Sigmoid colon (tissue), 7 donors: ENCODE data around the gene UBASH3B. TPM values are rescaled to one million over a fixed set of nuclear protein-coding genes. Genes with fewer than 3 reads are reported as not detected.

Source experiments
- DNase-seq: peaks from one replicate; pipeline ENCODE4 v3.0.0-alpha.2; 2019
- H3K27ac ChIP-seq, 4 donors: fragments of 200-600 bp; sonication (generic); one replicate each; pipeline ENCODE4 v1.5.1; 2016 to 2019; ENCODE audit warnings: mild to moderate bottlenecking in 1 of 4
- H3K27me3 ChIP-seq, 3 donors: fragments of 200-600 bp; sonication (generic); one replicate each; pipeline ENCODE4 v1.5.1; 2019; ENCODE audit warnings: mild to moderate bottlenecking in 1 of 3
- H3K36me3 ChIP-seq, 4 donors: fragments of 200-600 bp; sonication (generic); one replicate each; pipeline ENCODE4 v1.5.1; 2016 to 2019
- H3K4me1 ChIP-seq, 4 donors: fragments of 200-600 bp; sonication (generic); one replicate each; pipeline ENCODE4 v1.5.1; 2017 to 2019
- H3K4me3 ChIP-seq, 4 donors: fragments of 200-600 bp; sonication (generic); one replicate each; pipeline ENCODE4 v1.5.1; 2017 to 2019; ENCODE audit warnings: mild to moderate bottlenecking in 2 of 4, moderate library complexity in 1 of 4
- H3K9me3 ChIP-seq, 4 donors: fragments of 200-600 bp in 3 of 4; sonication (generic) in 3 of 4; one replicate each; pipeline versions ENCODE4 v1.5.1 to v1.6.1; 2013 to 2019
- CTCF ChIP-seq, 4 experiments: fragments of 450-650 bp in 3 of 4; fragments of 200-600 bp in 1 of 4; IDR thresholded peaks; one replicate each; pipeline ENCODE4 v1.5.1; 2016 to 2019; ENCODE audit warnings: antibody characterized with exemption in 4 of 4, mild to moderate bottlenecking in 3 of 4, moderate library complexity in 2 of 4
- EP300 ChIP-seq, 4 donors: sonication (generic); formaldehyde crosslinking; IDR thresholded peaks; one replicate each; pipeline ENCODE4 v1.6.1; 2017; ENCODE audit warnings: antibody characterized with exemption in 4 of 4
- POLR2A ChIP-seq, 2 donors: fragments of 450-650 bp; IDR thresholded peaks; one replicate each; pipeline ENCODE4 v1.6.1; 2016; ENCODE audit warnings: antibody characterized with exemption in 2 of 2, mild to moderate bottlenecking in 2 of 2, moderate library complexity in 2 of 2
- POLR2AphosphoS5 ChIP-seq, 4 donors: sonication (generic); formaldehyde crosslinking; IDR thresholded peaks; one replicate each; pipeline ENCODE4 v1.6.1; 2017; ENCODE audit warnings: antibody characterized with exemption in 4 of 4
- WGBS, 2 donors: extraction: QIAGEN DNeasy Blood & Tissue Kit; methylation state at CpG; one replicate each; pipeline ENCODE4 v1.1.7; 2013; 5-methylcytosine and 5-hydroxymethylcytosine counted together
- intact Hi-C: fragments of 100-400 bp; cut with DNase I; formaldehyde crosslinking; loops from one replicate; pipeline ENCODE4 v1.15.1; 2023
- polyA plus RNA-seq, 3 donors: library from polyadenylated mRNA; stranded (reverse); fragments of 200-250 nt; gene quantifications; one replicate each; pipeline ENCODE4 v1.2.3, GENCODE V29; 2013
- total RNA-seq, 4 donors: library from RNA; depleted of rRNA; stranded (reverse); fragments of >200 nt; gene quantifications; one replicate each; pipeline ENCODE4 v1.1.0, GENCODE V29; 2016
- donor health status: healthy with polysubstance abuse.
- donor health status: Bipolar disorder and iron deficiency.
- donor health status: healthy.

Gene UBASH3B
- total and polyA plus RNA-seq, 7 donors, result 1.4 to 12.9 (median 2.1) TPM

DNA sequence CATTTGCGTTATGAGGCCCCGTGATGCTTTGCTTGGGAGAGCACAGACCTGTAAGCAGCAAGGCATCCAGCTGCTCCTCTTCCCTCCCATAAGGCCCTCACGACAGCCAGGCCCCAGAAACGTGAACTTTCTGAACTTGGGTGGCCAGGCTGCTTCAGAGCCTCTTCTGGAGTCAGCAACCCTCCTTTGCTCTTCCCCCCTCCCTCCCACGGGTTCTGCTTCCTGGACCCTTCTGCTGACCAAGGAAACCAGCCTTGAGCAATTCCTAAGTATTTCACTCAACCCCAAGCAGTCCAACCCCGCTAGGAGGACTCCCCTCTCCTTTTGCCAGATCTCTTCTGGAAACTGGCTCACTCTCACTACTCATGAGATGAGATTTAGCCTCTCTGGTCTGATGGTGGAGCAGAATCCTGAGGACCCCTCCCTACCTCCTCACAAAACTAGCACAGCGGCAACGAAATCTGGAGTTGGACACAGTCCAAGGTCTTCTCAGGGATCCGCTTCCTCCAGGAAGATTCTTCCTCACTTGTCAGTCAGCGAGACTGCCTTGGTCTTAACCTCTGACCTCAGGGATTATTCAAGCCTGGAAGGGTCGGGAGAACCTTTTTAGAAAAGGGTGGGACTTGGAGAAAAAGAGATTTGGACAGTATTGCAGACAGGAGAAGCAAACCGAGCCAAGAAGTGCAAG, 86.2 kb downstream of the UBASH3B start:
- no peaks in the 10 kb centered on the region for H3K36me3 ChIP-seq
- H3K27me3 ChIP-seq, result no peaks in the 10 kb centered on the region
- H3K27ac ChIP-seq, result peak overlapping the region in 3 of 4 donors; percentile 40 to 64 (median 41)
- H3K9me3 ChIP-seq, result no peaks in the 10 kb centered on the region
- intact Hi-C loops, result no loop called here
- 52 to 55% methylated on average over 12 of the region's 12 CpGs for WGBS, 2 donors
- H3K4me3 ChIP-seq, result no peak overlapping the region
- DNase-seq, result peak; percentile 84
- peak in 2 of 4 donors; percentile 25 to 31 for TF ChIP-seq POLR2AphosphoS5 (IDR thresholded peaks at IDR 0.05)
- TF ChIP-seq CTCF (IDR thresholded peaks at IDR 0.05), result no peak
- H3K4me1 ChIP-seq, result peaks cover 0 to 7% (median 5%) of the 10 kb centered on the region in 4 donors

DNA sequence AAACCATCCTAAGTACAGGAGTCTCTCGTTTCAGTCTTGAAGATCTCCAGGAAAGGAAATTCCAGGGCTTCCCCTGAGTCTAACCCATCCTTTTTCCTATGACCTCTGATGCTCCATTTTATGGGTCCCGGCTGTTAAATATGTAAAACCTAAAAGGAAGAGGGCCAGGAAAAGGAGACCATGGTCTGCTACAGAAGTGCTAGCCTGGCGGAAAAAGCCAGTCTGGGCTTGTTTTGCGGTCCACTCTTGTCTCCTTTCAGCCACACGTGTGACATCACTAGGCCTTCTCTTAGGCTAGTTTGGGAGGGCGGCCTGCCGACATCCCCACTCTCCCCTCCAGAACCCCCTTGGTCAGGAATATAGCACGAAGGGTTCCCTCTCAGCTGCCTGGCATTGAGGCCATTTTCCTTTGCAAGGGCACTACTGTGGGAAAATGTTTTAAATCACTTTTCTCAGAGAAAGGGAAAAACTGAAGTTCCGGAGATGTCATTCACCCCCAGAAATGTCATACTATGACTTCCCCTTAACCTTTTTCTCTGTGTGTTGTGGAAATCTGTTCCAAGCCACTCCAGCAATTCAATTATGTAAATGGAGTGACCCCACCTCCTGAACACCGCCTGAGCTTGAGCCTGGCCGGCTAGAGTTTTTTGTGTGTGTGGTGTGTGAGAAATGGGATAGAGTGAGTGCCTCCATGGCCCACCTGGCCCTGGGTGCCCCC, 86.9 kb downstream of the UBASH3B start:
- peak overlapping the region; percentile 27 to 64 (median 40) for H3K27ac ChIP-seq
- no peaks in the 10 kb centered on the region for H3K36me3 ChIP-seq
- no peak for TF ChIP-seq EP300 (IDR thresholded peaks at IDR 0.05)
- no peak for TF ChIP-seq POLR2AphosphoS5 (IDR thresholded peaks at IDR 0.05)
- TF ChIP-seq CTCF (IDR thresholded peaks at IDR 0.05), result no peak
- TF ChIP-seq POLR2A (IDR thresholded peaks at IDR 0.05), result no peak
- no peak overlapping the region for H3K4me3 ChIP-seq
- DNase-seq, result no peak
- H3K4me1 ChIP-seq, result peaks cover 0 to 14% (median 8%) of the 10 kb centered on the region in 4 donors
- intact Hi-C loops, result no loop called here
- 69 to 77% methylated on average over 11 of the region's 11 CpGs for WGBS, 2 donors
- H3K27me3 ChIP-seq, result no peaks in the 10 kb centered on the region
- no peaks in the 10 kb centered on the region for H3K9me3 ChIP-seq

- Histone ChIP-seq H3K36me3 (no peaks in the 10 kb centered on the region), H3K9me3 (no peaks in the 10 kb centered on the region), H3K27me3 (no peaks in the 10 kb centered on the region), H3K27ac (peak overlapping the region; percentile 27 to 64 (median 40)), H3K4me3 (no peak overlapping the region), H3K4me1 (peaks cover 0 to 21% (median 12%) of the 10 kb centered on the region in 4 donors)
- no peak for DNase-seq
- TF ChIP-seq EP300 (IDR thresholded peaks at IDR 0.05) (no peak), POLR2AphosphoS5 (IDR thresholded peaks at IDR 0.05) (no peak), CTCF (IDR thresholded peaks at IDR 0.05) (no peak), POLR2A (IDR thresholded peaks at IDR 0.05) (no peak)
- WGBS, 2 donors, result 82 to 83% methylated on average over 6 of the region's 6 CpGs
- intact Hi-C loops, result no loop called here
Observed at GRCh38 chr11:122743097-122743741, 87.7 kb downstream of the UBASH3B start.

- Histone ChIP-seq H3K9me3 (no peaks in the 10 kb centered on the region), H3K4me1 (peaks cover 0 to 26% (median 14%) of the 10 kb centered on the region in 4 donors), H3K4me3 (no peak overlapping the region), H3K27me3 (no peaks in the 10 kb centered on the region), H3K27ac (peak overlapping the region in 1 of 4 donors; percentile 64), H3K36me3 (no peaks in the 10 kb centered on the region)
- DNase-seq, result peak; percentile 69
- no peak for TF ChIP-seq CTCF (IDR thresholded peaks at IDR 0.05)
- TF ChIP-seq EP300 (IDR thresholded peaks at IDR 0.05), result no peak
- TF ChIP-seq POLR2AphosphoS5 (IDR thresholded peaks at IDR 0.05), result peak in 1 of 4 donors; percentile 20
- WGBS, 2 donors, result 30 to 65% methylated on average over 6 of the region's 6 CpGs
- intact Hi-C loops, result no loop called here
Observed at GRCh38 chr11:122743949-122744348, 88.4 kb downstream of the UBASH3B start.
